Measurements from ENCODE around the gene TMEM61.
"Not testable (repeated sequence)": the region's sequence is repeated elsewhere in the genome, so short reads cannot be mapped to it uniquely, and the experiment has no call there.

TMEM61 gene

GRCh38 chr1:54962612-54963395, 17.6 kb upstream of the TMEM61 start:
- no peak for DNase-seq (ENCODE audit: low read depth)

DNA sequence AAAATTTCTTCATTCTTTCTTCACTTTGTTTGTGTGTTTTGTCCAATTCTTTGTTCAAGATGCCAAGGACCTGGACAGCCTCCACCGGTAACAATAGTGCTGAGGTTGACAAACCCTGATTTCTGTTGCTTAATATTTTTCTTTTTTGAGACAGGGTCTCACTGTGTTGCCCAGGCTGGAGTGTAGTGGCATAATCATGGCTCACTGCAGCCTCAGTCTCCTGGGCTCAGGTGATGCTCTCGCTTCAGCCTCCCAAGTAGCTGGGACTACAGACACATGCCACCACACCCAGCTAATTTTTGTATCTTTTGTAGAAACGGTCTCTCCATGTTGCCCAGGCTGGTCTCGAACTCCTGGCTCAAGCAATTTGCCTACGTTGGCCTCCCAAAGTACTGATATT, 16.6 kb upstream of the TMEM61 start:
- not testable (repeated sequence) for DNase-seq (ENCODE audit: low read depth)

DNA sequence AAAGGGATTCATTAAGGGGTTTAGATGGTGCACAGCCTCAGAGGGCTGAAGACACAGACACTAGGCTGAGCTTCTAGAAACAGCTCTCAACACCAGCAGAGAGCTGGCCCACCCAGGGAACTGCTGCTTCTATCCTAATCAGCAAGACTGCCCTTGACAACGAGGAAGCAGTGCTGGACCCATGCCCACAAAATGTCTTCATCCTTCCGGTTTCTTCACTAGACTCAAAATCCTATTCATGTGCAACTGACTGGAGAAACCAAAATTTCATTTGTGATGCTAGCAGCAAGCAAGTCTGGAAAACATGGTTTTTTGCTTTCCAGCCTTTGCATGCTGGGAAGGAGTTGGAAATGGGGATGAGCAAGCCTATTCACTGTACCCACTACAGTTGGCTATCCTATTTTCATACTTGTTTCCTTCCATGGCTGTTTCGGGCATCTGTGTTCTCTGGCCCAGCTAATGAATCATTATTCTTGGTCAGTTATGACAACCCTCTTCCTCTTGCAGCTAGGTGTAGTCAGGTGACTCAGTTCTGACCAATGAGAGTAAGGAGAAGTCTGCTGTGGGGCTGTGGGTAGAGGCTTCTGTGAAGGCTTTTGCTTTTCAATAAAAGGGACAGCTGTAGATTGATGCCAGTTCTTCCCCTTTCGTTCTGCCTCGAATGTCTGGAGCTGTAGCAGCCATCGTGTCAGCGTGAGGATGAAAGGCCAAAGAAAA, 14.6 kb upstream of the TMEM61 start:
- DNase-seq (ENCODE audit: low read depth): peak; percentile 65

GRCh38 chr1:54967372-54967771, 13.1 kb upstream of the TMEM61 start:
- peak; percentile 46 for DNase-seq (ENCODE audit: low read depth)

DNA sequence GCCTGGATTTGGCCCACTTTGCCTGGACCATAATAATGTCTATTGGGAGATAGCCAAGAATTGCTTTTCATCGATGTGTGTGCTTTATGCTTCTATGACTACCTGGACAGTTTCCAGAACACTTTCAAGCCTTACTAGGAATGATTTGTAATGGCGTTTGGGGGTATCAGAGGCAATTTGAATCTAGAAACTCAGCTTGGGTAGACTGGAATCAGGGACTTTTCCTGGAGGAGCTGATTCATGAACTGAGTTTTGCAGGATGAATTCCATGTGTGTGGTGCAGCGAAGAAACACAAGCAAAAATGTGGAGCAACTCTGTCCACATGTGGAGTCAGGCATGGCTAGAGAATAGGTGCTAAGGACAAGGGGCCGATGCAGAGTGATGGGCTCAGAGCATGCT, 11.9 kb upstream of the TMEM61 start:
- DNase-seq (ENCODE audit: low read depth): no peak

DNA sequence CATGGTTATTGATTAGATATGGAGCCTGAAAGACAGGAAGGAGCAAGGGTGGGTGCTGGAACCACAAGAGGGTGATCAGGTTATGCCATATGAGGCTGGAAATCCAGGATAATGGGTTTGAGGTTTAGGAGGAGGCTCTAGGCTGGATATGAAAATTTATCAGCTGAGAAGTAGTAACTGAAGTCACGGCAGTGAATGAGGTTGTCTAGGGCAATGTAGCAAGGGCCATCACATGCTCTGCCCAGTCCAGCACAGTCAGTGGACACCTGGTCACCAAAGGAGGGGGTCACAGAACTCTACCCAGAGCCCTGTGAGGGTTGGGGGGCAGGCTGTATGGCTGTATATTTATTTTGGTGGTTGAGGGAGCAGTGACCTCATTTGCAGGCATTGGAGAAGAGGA, 10.5 kb upstream of the TMEM61 start:
- no peak for DNase-seq (ENCODE audit: low read depth)

DNA sequence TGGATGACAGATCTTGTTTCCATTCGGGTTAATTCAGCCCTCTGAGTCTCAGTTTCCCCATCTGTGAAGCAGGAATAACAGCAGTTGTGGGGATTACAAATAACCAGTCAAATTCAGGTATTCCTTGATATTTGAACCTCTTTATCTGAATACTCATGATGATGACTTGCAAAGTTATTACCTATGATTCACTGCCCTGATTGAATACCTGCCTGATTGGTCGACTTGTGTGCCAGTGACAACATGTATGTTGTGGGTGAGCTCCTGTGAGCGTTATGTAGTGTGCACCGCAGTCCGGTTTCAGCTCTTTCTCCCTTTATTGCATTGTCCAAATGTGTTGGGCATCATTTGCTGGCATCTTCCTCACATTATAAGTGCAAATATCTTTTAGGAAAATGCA, 9.5 kb upstream of the TMEM61 start:
- DNase-seq (ENCODE audit: low read depth): no peak

DNA sequence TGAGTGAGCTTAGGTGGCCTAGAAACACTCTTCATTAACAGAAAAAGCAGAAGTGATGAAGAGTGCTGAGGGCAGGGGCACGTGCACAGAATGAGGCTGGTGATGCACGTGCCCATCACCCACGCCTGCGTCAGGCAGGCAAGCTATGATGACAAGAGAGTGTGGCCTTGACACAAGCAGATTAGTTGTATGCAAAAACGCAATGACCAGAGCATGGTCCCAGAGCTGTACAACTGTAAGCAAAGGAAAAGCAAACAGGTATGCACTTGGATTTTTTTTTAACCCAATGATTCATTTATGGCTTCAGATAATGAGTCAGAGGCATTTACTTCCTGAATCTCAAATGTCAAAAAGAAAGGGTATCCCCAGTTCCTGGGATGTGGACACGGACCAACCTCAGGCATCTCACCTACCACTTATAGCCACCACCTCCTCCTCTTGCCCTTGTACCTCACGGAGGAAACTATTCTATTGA, 9.1 kb upstream of the TMEM61 start:
- DNase-seq (ENCODE audit: low read depth): peak; percentile 54

DNA sequence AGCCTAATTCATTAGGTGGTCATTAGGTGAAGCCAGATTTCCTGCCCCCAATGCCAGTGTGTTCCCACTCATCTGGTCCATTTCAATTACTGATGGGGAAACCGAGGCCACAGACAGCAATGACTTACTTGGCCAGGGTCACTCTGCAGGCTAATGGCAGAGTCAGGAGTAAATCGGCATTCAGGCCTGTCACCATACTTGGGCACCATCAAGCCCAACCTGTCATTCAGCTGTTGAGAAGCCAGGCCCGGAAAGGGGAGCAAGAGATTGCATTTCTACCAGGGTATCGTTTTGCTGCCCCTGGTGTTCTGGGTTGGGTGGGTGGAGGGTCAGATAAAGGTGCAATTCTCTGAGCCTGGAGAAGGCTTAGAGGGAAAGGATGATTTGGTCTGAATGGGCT, 8.0 kb upstream of the TMEM61 start:
- DNase-seq (ENCODE audit: low read depth): no peak

GRCh38 chr1:54973205-54973921, 7.1 kb upstream of the TMEM61 start:
- DNase-seq (ENCODE audit: low read depth): peak; percentile 60

DNA sequence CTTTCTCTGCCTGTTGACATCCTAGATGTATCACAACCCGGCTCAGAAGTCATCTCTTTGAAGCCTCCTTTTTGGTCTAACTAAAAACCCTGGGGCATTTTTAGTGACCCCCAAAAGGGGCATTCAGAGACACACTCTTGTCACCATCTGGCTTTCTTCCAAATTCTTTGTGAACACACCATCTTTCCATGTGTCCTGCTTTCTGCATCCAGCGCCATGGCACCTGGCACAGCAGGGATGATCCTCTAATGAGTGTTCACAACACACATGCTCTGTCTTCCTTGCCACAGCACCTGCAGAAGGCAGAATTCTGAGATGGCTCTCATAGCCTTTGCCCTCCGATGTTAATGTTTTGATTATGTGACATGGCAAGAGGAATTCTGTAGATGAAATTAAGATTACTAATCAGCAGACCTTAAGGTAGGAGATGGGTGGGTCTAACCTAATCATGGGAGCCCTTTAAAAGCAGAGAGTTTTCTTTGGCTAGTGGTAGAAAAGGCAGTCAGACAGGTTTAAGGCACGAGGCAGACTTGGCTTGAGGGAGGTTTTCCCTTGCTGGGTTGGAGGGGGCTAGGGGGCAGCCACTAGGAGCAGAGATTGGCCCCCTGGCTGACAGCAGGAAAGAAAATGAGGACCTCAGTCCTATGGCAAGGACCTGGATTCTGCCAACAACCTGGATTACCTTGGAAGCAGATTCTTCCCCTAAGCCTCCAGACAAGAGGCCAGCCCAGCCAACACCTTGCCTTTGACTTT, 4.9 kb upstream of the TMEM61 start:
- DNase-seq (ENCODE audit: low read depth): no peak

GRCh38 chr1:54976747-54977146, 3.7 kb upstream of the TMEM61 start:
- DNase-seq (ENCODE audit: low read depth): no peak

DNA sequence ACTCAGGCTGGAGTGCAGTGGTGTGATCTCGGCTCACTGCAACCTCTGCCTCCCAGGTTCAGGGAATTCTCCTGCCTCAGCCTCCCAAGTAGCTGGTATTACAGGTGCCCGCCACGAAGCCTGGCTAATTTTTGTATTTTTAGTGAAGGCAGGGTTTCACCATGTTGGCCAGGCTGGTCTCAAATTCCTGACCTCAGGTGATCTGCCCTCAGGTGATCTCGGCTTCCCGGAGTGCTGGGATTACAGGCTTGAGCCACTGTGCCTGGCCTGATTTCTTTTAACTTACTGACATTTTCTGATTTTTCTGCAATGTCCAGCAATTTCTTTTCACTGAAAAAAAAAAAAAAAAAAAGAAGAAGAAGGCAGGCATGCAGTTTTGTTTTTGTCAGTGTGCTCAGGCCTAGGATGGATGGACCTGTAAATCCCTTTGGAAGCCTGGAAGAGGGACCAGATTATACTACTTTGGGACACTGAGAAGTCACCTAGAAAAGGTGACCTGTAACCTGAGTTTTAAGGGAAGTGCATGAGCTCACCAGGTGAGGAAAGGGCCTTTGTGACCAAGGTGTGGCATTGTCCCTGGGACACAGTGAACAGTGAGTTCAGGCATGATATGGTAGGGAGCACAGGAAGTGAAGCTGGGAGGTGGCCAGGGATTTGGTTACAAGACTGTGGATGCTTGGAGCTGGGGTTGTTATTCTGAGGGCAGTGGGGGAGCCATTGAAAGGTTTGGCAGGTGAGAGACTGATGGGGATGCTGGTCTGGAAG, 2.7 kb upstream of the TMEM61 start:
- DNase-seq (ENCODE audit: low read depth): peak; percentile 23

GRCh38 chr1:54978528-54979326, 1.7 kb upstream of the TMEM61 start:
- no peak for DNase-seq (ENCODE audit: low read depth)

DNA sequence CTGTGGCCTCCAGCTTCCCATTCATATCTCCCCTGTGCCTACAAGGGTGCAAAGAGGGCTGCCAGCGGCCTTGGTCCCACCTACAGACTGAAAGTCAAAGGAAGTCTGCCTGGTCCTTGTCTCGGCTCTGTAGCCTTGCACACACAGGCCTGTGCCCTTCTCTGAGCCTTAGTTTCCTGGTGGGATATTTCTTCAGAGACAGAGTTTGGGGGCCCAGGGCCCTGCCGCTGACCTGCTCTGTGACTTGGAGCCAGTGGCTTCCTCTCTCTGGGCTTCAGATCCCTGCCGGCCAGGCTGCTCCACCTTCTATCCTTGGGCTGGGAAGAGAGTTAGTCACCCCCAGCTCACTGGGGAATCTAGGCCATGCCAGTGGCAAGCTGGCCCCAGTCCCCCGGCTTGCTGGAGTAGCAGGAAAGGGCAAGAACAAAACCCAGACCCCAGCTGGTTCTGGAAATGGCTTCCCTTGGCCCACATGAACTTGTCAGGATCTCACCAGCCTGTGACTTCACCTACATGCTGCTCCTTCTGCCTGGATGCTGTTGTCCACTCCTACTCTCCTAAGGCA, 1.0 kb upstream of the TMEM61 start:
- peak; percentile 24 for DNase-seq (ENCODE audit: low read depth)

DNA sequence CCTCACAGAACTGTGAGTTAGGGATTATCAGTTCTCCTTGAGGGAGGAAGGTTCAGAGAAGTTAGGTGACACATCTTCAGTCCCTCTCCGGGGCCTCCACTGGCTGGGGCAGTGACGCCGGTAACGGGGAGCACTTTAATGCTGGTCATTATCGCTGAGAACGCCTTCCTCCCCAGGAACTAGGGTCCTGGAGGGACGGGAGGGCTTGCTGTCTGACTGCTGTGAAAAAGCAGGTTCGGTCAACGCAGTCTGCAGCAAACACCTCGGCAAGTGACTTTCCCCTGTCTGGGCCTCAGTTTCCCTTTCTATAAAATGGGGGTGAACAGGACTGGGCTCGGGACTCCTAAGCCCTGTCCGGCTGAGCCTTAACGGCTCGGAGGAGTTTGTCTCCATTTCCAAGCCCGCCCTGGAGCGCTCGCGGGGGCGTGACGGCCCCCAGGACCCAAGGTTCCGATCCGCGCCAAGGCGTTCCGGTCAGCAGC, 341 bp upstream of the TMEM61 start:
- DNase-seq (ENCODE audit: low read depth): no peak

GRCh38 chr1:54981466-54981865, 1.0 kb downstream of the TMEM61 start:
- DNase-seq (ENCODE audit: low read depth): no peak

- DNase-seq (ENCODE audit: low read depth): no peak
These were observed 2.3 kb downstream of the TMEM61 start for GRCh38 chr1:54982739-54983138.

- DNase-seq (ENCODE audit: low read depth): no peak
These were observed 3.9 kb downstream of the TMEM61 start for GRCh38 chr1:54984131-54984842.
